OCI-LY1 (cell line): ENCODE results near the gene FHIT.

Experiments used
- CTCF ChIP-seq: fragments of 200-600 bp; sonication (generic), shearing (Covaris generic); IDR thresholded peaks from 2 replicates; pipeline ENCODE4 v1.5.1; 2017; ENCODE audit warnings: mild to moderate bottlenecking, antibody characterized with exemption, low read length, moderate library complexity, mixed read lengths
- EZH2 ChIP-seq: fragments of 200-600 bp; sonication (generic), shearing (Covaris generic); IDR thresholded peaks from 2 replicates; pipeline ENCODE4 v1.8.0; 2017; ENCODE audit warnings: borderline replicate concordance, mixed run types, mild to moderate bottlenecking, antibody characterized with exemption, low read length, moderate library complexity, mixed read lengths

GRCh38 chr3:60178931-60179653 is 1072.2 kb downstream of the FHIT start:
- TF ChIP-seq CTCF (no peak), EZH2 (no peak)
